Caco-2 (cell line): Measurements from ENCODE around the gene ADRA2B. TPM values are rescaled to one million over a fixed set of nuclear protein-coding genes. Genes with fewer than 3 reads are reported as not detected.

Source experiments
- BruUV-seq: library from RNA; stranded (reverse); fragments of 400-500 nt; replicated peaks from 2 replicates; lab custom pipeline; 2021; lab: Mats Ljungman, UMichigan
- CTCF ChIA-PET: fragments of 300-600 bp; sonication (Branson Sonifier 250); formaldehyde crosslinking; loops from one replicate; lab custom pipeline; 2022; ENCODE audit warnings: antibody characterized with exemption; lab: Charles Lee
- POLR2A ChIA-PET: fragments of 300-600 bp; sonication (Branson Sonifier 250); formaldehyde crosslinking; loops from one replicate; lab custom pipeline; 2022; ENCODE audit warnings: antibody characterized with exemption; lab: Charles Lee
- DNase-seq, 2 experiments: peaks; one replicate each; pipeline versions ENCODE4 v3.0.0 to v3.0.0-alpha.2; 2020 to 2022
- H3K27me3 ChIP-seq: replicated peaks from 2 replicates; pipeline ENCODE4 v1.6.0; 2011; ENCODE audit warnings: low read length; ENCODE audit not compliant: control insufficient read depth, insufficient read depth
- H3K36me3 ChIP-seq: 2 replicates; pipeline ENCODE4 v1.5.1; 2011; ENCODE audit warnings: low read length; ENCODE audit not compliant: control insufficient read depth, insufficient read depth
- H3K4me1 ChIP-seq: fragments of 250-450 bp; sonication (Bioruptor Pico); 2 replicates; pipeline ENCODE4 v1.5.1; 2020; ENCODE audit warnings: mild to moderate bottlenecking
- H3K4me3 ChIP-seq: 2 replicates; pipeline ENCODE4 v1.5.1; 2011; ENCODE audit warnings: low read depth, mild to moderate bottlenecking, control low read depth, low read length
- H3K9me3 ChIP-seq: fragments of 250-450 bp; sonication (Bioruptor Pico); 2 replicates; pipeline ENCODE4 v1.5.1; 2020; ENCODE audit warnings: mild to moderate bottlenecking, moderate library complexity
- H3K27ac Mint-ChIP-seq: one replicate; pipeline ENCODE4 v1.8.0; 2022; ENCODE audit warnings: mixed read lengths; ENCODE audit not compliant: unreplicated experiment
- H3K27me3 Mint-ChIP-seq: one replicate; pipeline ENCODE4 v1.8.0; 2022; ENCODE audit warnings: mixed read lengths; ENCODE audit not compliant: insufficient read depth, unreplicated experiment
- H3K36me3 Mint-ChIP-seq: one replicate; pipeline ENCODE4 v1.8.0; 2022; ENCODE audit warnings: mild to moderate bottlenecking, mixed read lengths; ENCODE audit not compliant: insufficient read depth, unreplicated experiment
- H3K4me1 Mint-ChIP-seq: one replicate; pipeline ENCODE4 v1.8.0; 2022; ENCODE audit warnings: low read depth, mixed read lengths; ENCODE audit not compliant: unreplicated experiment
- H3K4me3 Mint-ChIP-seq: one replicate; pipeline ENCODE4 v1.8.0; 2022; ENCODE audit warnings: mild to moderate bottlenecking, moderate library complexity, mixed read lengths; ENCODE audit not compliant: unreplicated experiment
- H3K9me3 Mint-ChIP-seq: one replicate; pipeline ENCODE4 v1.8.0; 2022; ENCODE audit warnings: mixed read lengths; ENCODE audit not compliant: unreplicated experiment
- intact Hi-C: fragments of 100-400 bp; cut with micrococcal nuclease; formaldehyde crosslinking; loops from one replicate; pipeline ENCODE4 v1.10.0; 2022; ENCODE audit not compliant: unreplicated experiment
- total RNA-seq: library from RNA; stranded (reverse); gene quantifications from 2 replicates; pipeline ENCODE4 v1.2.3, GENCODE V29; 2022
- TF ChIP-seq, protein P1 (sequence below), 2 experiments: fragments of 200-600 bp in 1 of 2; IDR thresholded peaks; 1 replicate in 1 of 2; 2 replicates in 1 of 2; pipeline versions ENCODE4 v1.5.1 to v1.8.0; 2011 to 2022; ENCODE audit warnings: antibody characterized with exemption in 1 of 2, control low read depth in 1 of 2, inconsistent platforms in 1 of 2, low read depth in 1 of 2, low read length in 1 of 2, mild to moderate bottlenecking in 1 of 2, moderate library complexity in 1 of 2; ENCODE audit not compliant: insufficient read depth in 1 of 2, severe bottlenecking in 1 of 2, unreplicated experiment in 1 of 2

ADRA2B gene
- total RNA-seq, 1 experiment from 2014 or later: 0.20 TPM

DNA sequence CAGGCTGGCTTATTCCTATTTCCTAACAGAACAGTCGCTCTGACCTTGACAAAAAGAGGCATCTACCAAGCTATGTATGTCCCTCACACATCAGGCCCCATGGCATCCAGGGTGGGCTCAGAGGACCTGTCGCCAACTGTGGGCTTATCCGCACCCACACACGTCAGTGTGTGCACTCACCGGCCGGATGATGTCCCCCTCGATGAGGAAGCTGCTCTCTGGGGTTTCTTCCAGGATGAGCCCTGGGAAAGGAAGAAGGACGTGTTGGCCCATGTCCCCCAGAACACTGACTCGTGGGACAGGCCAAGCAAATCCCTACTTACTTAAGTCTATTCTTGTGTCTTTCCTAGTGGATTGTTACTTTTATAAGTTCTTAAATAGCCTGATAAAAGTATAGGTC is 18.8 kb upstream of the ADRA2B start:
- Histone ChIP-seq H3K9me3 (no peaks in the 10 kb centered on the region), H3K27me3 (no peaks in the 10 kb centered on the region), H3K4me1 (peaks cover 4% of the 10 kb centered on the region; the same call in 1 of the 2 replicates), H3K36me3 (no peaks in the 10 kb centered on the region), H3K4me3 (no peak overlapping the region)
- DNase-seq: no peak
- H3K36me3 Mint-ChIP-seq: peaks cover 10% of the 10 kb centered on the region
- peaks cover 10% of the 10 kb centered on the region for H3K27me3 Mint-ChIP-seq
- no peak overlapping the region for H3K4me3 Mint-ChIP-seq
- peaks cover 6% of the 10 kb centered on the region for H3K4me1 Mint-ChIP-seq
- TF ChIP-seq, protein P1, sequence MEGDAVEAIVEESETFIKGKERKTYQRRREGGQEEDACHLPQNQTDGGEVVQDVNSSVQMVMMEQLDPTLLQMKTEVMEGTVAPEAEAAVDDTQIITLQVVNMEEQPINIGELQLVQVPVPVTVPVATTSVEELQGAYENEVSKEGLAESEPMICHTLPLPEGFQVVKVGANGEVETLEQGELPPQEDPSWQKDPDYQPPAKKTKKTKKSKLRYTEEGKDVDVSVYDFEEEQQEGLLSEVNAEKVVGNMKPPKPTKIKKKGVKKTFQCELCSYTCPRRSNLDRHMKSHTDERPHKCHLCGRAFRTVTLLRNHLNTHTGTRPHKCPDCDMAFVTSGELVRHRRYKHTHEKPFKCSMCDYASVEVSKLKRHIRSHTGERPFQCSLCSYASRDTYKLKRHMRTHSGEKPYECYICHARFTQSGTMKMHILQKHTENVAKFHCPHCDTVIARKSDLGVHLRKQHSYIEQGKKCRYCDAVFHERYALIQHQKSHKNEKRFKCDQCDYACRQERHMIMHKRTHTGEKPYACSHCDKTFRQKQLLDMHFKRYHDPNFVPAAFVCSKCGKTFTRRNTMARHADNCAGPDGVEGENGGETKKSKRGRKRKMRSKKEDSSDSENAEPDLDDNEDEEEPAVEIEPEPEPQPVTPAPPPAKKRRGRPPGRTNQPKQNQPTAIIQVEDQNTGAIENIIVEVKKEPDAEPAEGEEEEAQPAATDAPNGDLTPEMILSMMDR (IDR thresholded peaks at IDR 0.05; ENCODE audit: insufficient read depth in 1 of 2, low read depth in 1 of 2, low read length in 1 of 2, severe bottlenecking in 1 of 2, unreplicated experiment in 1 of 2): no peak
- intact Hi-C loops: no loop called here
- no peaks in the 10 kb centered on the region for H3K9me3 Mint-ChIP-seq
- POLR2A ChIA-PET: no interaction called here
- no TSS peak for BruUV-seq
- CTCF ChIA-PET: interaction anchor here (0.5 kb wide), 1 partner anchor 33 kb away, joined by 4 read pairs; no protein-coding TSS in a partner anchor
- no peak overlapping the region for H3K27ac Mint-ChIP-seq

DNA sequence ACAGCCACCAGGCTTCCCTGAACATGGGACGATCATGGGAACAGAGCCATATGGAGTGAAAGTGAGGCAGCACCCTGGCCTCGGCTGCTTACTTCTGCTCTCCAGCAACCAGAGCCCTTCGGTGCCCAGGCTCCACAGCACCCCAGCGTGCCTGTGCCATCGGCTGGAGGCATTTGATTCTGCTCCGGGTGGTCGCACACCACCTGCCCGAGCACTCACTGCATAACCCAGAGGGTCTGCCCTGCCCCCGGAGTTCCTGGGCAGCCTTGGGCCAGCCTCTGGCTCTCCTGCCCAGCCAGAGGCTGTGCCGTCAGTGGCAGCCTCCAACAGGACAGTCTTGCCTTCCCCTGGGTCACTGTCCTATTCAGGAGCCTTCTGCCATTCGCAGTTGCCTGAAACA is 18.1 kb upstream of the ADRA2B start:
- CTCF ChIA-PET: no interaction called here
- no peak for DNase-seq
- intact Hi-C loops: no loop called here
- H3K27me3 Mint-ChIP-seq: peaks cover 10% of the 10 kb centered on the region
- H3K36me3 ChIP-seq: no peaks in the 10 kb centered on the region
- no peak overlapping the region for H3K4me3 ChIP-seq
- no peaks in the 10 kb centered on the region for H3K27me3 ChIP-seq
- no peaks in the 10 kb centered on the region for H3K9me3 ChIP-seq
- POLR2A ChIA-PET: no interaction called here
- H3K4me1 ChIP-seq: peaks cover 4% of the 10 kb centered on the region; the same call in 1 of the 2 replicates
- H3K9me3 Mint-ChIP-seq: no peaks in the 10 kb centered on the region
- H3K4me3 Mint-ChIP-seq: no peak overlapping the region
- peaks cover 6% of the 10 kb centered on the region for H3K4me1 Mint-ChIP-seq
- no peak overlapping the region for H3K27ac Mint-ChIP-seq
- no TSS peak for BruUV-seq
- TF ChIP-seq, protein P1 (IDR thresholded peaks at IDR 0.05; ENCODE audit: insufficient read depth in 1 of 2, low read depth in 1 of 2, low read length in 1 of 2, severe bottlenecking in 1 of 2, unreplicated experiment in 1 of 2): no peak
- H3K36me3 Mint-ChIP-seq: peaks cover 10% of the 10 kb centered on the region

DNA sequence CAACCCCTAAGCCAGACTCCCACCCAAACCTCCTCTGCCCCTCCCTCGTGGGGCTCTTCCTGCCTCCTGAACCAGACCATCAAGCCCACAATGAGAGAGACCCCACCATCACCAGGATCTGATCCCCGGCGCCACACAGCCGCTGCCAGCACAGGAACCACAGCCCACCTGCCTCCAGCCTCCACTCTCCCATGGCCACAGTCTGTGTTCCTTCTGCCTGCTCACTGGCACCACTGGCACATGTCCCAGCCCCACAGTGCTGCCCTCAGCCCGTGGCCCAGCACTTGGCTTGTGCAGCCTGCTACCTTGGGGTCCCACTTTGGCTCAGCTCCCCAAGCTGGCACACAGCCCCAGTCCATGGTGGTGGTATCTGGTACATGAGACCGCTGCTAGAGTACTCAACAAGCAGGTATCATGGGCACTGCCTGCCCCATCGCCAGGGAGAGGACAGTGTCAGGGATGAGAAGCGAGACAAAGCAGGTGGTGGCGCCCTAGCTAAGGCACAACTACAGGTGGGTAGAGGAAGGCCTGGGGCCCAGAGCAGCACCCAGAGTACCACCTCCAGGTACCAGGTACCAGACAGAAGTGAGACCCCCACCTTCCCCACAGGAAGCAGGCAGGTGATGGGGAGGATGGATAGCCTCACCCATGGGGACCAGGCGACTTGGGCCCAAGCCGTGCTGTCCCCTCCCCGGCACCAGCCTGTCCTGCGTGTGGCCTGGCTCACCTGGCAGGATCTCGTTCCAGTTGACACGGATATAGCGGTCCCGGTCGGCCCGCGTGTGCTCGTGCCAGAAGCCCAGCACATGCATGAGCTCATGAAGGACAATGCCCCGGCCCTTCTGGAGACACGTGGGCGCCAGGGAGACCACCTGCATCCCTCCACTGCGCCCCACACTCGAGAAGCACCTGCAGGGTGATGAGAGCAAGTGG is 15.7 kb upstream of the ADRA2B start:
- peaks cover 10% of the 10 kb centered on the region for H3K27me3 Mint-ChIP-seq
- H3K27ac Mint-ChIP-seq: no peak overlapping the region
- Histone ChIP-seq H3K36me3 (no peaks in the 10 kb centered on the region), H3K4me1 (no peaks in the 10 kb centered on the region), H3K27me3 (no peaks in the 10 kb centered on the region), H3K9me3 (no peaks in the 10 kb centered on the region), H3K4me3 (no peak overlapping the region)
- no peaks in the 10 kb centered on the region for H3K36me3 Mint-ChIP-seq
- TF ChIP-seq, protein P1 (IDR thresholded peaks at IDR 0.05; ENCODE audit: insufficient read depth in 1 of 2, low read depth in 1 of 2, low read length in 1 of 2, severe bottlenecking in 1 of 2, unreplicated experiment in 1 of 2): no peak
- H3K4me3 Mint-ChIP-seq: no peak overlapping the region
- POLR2A ChIA-PET: no interaction called here
- DNase-seq: no peak
- no peaks in the 10 kb centered on the region for H3K4me1 Mint-ChIP-seq
- CTCF ChIA-PET: no interaction called here
- no TSS peak for BruUV-seq
- H3K9me3 Mint-ChIP-seq: no peaks in the 10 kb centered on the region
- intact Hi-C loops: no loop called here
